ENCODE results near the gene CAPN10. TPM values are rescaled to one million over a fixed set of nuclear protein-coding genes. Genes with fewer than 3 reads are reported as not detected.
"Not testable (repeated sequence)": the region's sequence is repeated elsewhere in the genome, so short reads cannot be mapped to it uniquely, and the experiment has no call there.

CAPN10 gene
- total and polyA plus RNA-seq, 3 experiments from 2014 or later, result 19.5 to 40.5 (median 36.1) TPM

DNA sequence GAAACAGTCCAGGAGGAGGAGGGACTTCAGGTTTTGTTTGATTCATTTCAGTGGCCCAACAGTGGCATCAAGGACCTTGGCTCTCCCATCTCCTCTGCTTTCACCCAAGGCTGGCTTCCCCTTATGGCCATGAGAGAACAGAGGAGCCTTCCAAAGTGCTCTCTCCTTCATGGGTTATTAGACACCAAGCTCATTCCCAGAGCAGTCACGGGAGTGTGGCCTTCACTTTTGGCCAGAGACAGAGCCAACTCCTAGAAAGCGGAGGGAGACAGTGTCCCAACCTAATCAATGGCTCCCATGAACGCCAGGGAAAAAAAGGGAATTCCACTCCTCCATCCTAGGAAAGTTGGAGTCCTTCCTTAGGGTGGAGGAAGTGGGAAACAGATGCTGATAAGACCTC lies 27.2 kb upstream of the CAPN10 start:
- Histone ChIP-seq H3K27ac (ENCODE audit: low read depth, low read length) (no peak overlapping the region), H3K27me3 (ENCODE audit: insufficient read depth, low read length, poor library complexity, severe bottlenecking) (no peaks in the 10 kb centered on the region), H3K4me1 (ENCODE audit: insufficient read depth, low read length) (peaks cover 60% of the 10 kb centered on the region), H3K36me3 (ENCODE audit: insufficient read depth, low read length) (peaks cover 4% of the 10 kb centered on the region), H3K4me3 (ENCODE audit: low read length) (peak overlapping the region; percentile 63), H3K9me3 (ENCODE audit: low read length) (no peaks in the 10 kb centered on the region)
- H3K36me3 Mint-ChIP-seq, result peaks cover 0 to 38% (median 3%) of the 10 kb centered on the region in 3 donors
- POLR2A ChIA-PET, result no interaction called here
- peaks cover 58 to 81% (median 69%) of the 10 kb centered on the region in 3 donors for H3K4me1 Mint-ChIP-seq
- peak overlapping the region; percentile 39 to 97 (median 88) for H3K27ac Mint-ChIP-seq
- H3K9me3 Mint-ChIP-seq, result no peaks in the 10 kb centered on the region
- no peaks in the 10 kb centered on the region for H3K27me3 Mint-ChIP-seq
- DNase-seq, result no peak
- CTCF ChIA-PET, result interaction anchor here (0.7 to 4.8 kb wide), 4 partner anchors 10 to 45 kb away, joined by 3 to 20 read pairs (median 5); partner anchors contain the start of genes CAPN10 and RNPEPL1
- peak overlapping the region; percentile 80 to 95 (median 86) for H3K4me3 Mint-ChIP-seq

DNA sequence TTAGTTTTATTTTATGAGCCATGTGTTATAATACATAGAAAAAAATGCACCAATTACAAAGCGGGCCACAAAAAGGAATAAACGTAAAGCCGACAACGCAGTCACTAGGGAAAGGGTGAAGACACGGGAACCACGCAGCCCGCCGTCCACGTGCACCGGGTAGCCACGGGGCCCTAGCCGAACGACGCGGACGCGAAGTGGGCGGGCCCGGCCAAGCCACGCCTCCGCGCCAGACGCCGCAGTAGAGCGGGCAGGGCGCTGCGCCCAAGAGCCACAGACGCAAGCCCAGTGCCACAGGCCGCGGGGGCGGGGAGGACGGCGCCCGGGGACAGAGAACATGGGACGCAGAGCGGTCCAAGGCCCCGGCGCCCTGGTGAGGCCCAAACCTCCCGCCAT lies 26.5 kb upstream of the CAPN10 start, which contains the start of gene DUSP28:
Gene DUSP28, plus strand, starts transcription at position 274 of the 396 bp plus-strand sequence. CDS start 328 bp downstream, outside the sequence.
- Histone ChIP-seq H3K27me3 (ENCODE audit: insufficient read depth, low read length, poor library complexity, severe bottlenecking) (no peaks in the 10 kb centered on the region), H3K27ac (ENCODE audit: low read depth, low read length) (peak within 1 kb of the TSS; percentile 87), H3K4me3 (ENCODE audit: low read length) (peak within 1 kb of the TSS; percentile 63), H3K9me3 (ENCODE audit: low read length) (no peaks in the 10 kb centered on the region), H3K36me3 (ENCODE audit: insufficient read depth, low read length) (peaks cover 4% of the 10 kb centered on the region), H3K4me1 (ENCODE audit: insufficient read depth, low read length) (peaks cover 68% of the 10 kb centered on the region)
- peak; percentile 84 to 92 (median 91) for DNase-seq
- no peaks in the 10 kb centered on the region for H3K27me3 Mint-ChIP-seq
- POLR2A ChIA-PET, result interaction anchor here (0.7 to 2.4 kb wide), 5 partner anchors 26 to 589 kb away, joined by 3 to 42 read pairs (median 3); partner anchors contain the start of genes CAPN10 and PASK
- CTCF ChIA-PET, result interaction anchor here (1.0 to 4.8 kb wide), 5 partner anchors 9 to 46 kb away, joined by 3 to 20 read pairs (median 14); partner anchors contain the start of gene CAPN10
- H3K4me1 Mint-ChIP-seq, result peaks cover 66 to 86% (median 77%) of the 10 kb centered on the region in 3 donors
- H3K9me3 Mint-ChIP-seq, result no peaks in the 10 kb centered on the region
- peaks cover 0 to 38% (median 7%) of the 10 kb centered on the region in 3 donors for H3K36me3 Mint-ChIP-seq
- H3K27ac Mint-ChIP-seq, result peak within 1 kb of the TSS; percentile 75 to 97 (median 91)
- peak within 1 kb of the TSS; percentile 86 to 95 (median 90) for H3K4me3 Mint-ChIP-seq

DNA sequence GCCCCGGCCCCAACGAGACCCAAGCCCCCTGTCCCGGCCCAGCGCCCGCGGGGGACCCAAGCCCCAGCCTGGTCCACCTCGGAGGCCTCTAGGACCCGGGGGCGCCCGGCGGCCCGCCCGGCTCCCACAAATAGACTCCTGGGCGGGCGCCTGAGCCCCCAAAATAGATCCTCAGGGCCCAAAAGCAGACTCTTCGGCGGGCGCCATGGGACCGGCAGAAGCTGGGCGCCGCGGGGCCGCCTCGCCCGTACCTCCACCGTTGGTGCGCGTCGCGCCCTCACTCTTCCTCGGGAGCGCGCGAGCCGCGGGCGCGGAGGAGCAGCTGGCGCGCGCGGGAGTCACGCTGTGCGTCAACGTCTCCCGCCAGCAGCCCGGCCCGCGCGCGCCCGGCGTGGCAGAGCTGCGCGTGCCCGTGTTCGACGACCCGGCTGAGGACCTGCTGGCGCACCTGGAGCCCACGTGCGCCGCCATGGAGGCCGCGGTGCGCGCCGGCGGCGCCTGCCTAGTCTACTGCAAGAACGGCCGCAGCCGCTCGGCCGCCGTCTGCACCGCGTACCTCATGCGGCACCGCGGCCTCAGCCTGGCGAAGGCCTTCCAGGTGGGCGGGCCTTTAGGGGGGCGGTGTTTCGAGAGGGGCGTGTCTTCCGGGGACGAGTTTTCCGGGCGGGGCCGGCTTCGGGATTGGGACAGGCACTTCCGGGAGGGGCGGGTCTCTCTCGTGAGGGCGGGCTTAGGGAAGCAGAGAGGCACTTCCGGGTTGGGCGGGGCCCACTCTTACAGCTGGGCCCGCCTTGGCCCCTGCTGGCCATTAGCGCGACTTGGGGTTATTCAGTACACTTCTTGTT lies 25.8 kb upstream of the CAPN10 start:
- DNase-seq, result peak; percentile 99 to 100 (median 100)
- Mint-ChIP-seq H3K36me3 (peaks cover 0 to 42% (median 7%) of the 10 kb centered on the region in 3 donors), H3K27me3 (no peaks in the 10 kb centered on the region), H3K27ac (peak overlapping the region; percentile 46 to 97 (median 90)), H3K4me3 (peak overlapping the region; percentile 86 to 95 (median 90)), H3K4me1 (peaks cover 70 to 86% (median 78%) of the 10 kb centered on the region in 3 donors), H3K9me3 (no peaks in the 10 kb centered on the region)
- ChIA-PET CTCF (interaction anchor here (1.0 to 4.8 kb wide), 6 partner anchors 9 to 143 kb away, joined by 3 to 20 read pairs (median 10); partner anchors contain the start of gene CAPN10), POLR2A (interaction anchor here (0.6 to 2.4 kb wide), 9 partner anchors 8 to 1286 kb away, joined by 3 to 42 read pairs (median 4); partner anchors contain the start of genes CAPN10, PASK and RNPEPL1)
- Histone ChIP-seq H3K27me3 (ENCODE audit: insufficient read depth, low read length, poor library complexity, severe bottlenecking) (no peaks in the 10 kb centered on the region), H3K36me3 (ENCODE audit: insufficient read depth, low read length) (peaks cover 4% of the 10 kb centered on the region), H3K9me3 (ENCODE audit: low read length) (no peaks in the 10 kb centered on the region), H3K27ac (ENCODE audit: low read depth, low read length) (peak overlapping the region; percentile 87), H3K4me1 (ENCODE audit: insufficient read depth, low read length) (peaks cover 74% of the 10 kb centered on the region), H3K4me3 (ENCODE audit: low read length) (peak overlapping the region; percentile 63)

DNA sequence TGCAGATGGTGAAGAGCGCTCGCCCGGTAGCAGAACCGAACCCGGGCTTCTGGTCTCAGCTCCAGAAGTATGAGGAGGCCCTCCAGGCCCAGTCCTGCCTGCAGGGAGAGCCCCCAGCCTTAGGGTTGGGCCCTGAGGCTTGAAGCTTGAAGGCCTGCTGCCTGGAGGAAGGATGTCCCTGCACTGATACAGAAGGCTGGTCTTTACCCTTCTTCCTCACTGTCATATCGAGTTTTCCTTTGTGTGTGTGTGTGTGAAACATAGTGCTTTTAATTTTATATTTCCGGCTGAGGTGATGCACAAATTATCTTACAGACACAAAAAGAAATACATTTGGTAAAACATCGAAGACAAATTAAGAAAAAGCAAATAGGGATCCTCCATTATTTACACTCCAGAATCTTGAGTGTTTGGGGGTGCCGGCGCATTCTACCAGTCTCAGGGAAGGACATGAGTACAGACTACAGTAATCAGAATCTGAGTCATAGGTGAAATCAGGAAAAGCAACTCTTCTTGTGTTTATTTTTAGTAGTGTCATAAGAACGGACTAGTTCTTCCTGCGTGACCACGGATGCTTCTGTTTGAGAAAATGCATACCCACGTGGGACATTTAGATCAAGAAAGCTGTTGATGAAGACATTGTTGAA lies 25.1 kb upstream of the CAPN10 start:
- Mint-ChIP-seq H3K4me1 (peaks cover 68 to 86% (median 77%) of the 10 kb centered on the region in 3 donors), H3K9me3 (no peaks in the 10 kb centered on the region), H3K4me3 (peak overlapping the region; percentile 86 to 95 (median 90)), H3K27ac (peak overlapping the region; percentile 46 to 97 (median 90)), H3K36me3 (peaks cover 0 to 40% (median 7%) of the 10 kb centered on the region in 3 donors), H3K27me3 (no peaks in the 10 kb centered on the region)
- ChIA-PET POLR2A (interaction anchor here (0.6 to 2.4 kb wide), 8 partner anchors 7 to 1287 kb away, joined by 3 to 42 read pairs (median 5); partner anchors contain the start of genes CAPN10 and RNPEPL1), CTCF (interaction anchor here (1.0 to 4.8 kb wide), 6 partner anchors 8 to 142 kb away, joined by 3 to 20 read pairs (median 10); partner anchors contain the start of gene CAPN10)
- H3K4me3 ChIP-seq (ENCODE audit: low read length), result peak overlapping the region; percentile 63
- no peaks in the 10 kb centered on the region for H3K27me3 ChIP-seq (ENCODE audit: insufficient read depth, low read length, poor library complexity, severe bottlenecking)
- DNase-seq, result peak in 1 of 5 donors; percentile 50
- no peaks in the 10 kb centered on the region for H3K9me3 ChIP-seq (ENCODE audit: low read length)
- H3K27ac ChIP-seq (ENCODE audit: low read depth, low read length), result peak overlapping the region; percentile 87
- peaks cover 4% of the 10 kb centered on the region for H3K36me3 ChIP-seq (ENCODE audit: insufficient read depth, low read length)
- H3K4me1 ChIP-seq (ENCODE audit: insufficient read depth, low read length), result peaks cover 79% of the 10 kb centered on the region

DNA sequence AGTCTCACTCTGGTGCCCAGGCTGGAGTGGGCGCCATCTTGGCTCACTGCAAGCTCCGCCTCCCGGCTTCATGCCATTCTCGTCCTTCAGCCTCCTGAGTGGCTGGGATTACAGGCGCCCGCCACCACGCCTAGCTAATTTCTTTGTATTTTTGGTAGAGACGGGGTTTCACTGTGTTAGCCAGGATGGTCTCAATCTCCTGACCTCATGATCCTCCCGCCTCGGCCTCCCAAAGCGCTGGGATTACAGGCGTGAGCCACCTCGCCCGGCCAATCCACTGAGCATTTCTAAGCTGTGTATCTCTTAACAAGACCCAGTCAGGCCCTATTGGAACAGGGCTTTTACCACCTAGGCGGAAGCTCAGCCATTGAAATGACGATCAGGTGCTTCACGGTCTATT lies 23.3 kb upstream of the CAPN10 start:
- Mint-ChIP-seq H3K4me1 (peaks cover 69 to 88% (median 79%) of the 10 kb centered on the region in 3 donors), H3K27ac (peak overlapping the region in 3 of 8 donors; percentile 78 to 99 (median 80)), H3K36me3 (peaks cover 0 to 38% (median 7%) of the 10 kb centered on the region in 3 donors), H3K4me3 (peak overlapping the region in 5 of 7 donors; percentile 44 to 98 (median 62))
- not testable (repeated sequence) for H3K27me3 ChIP-seq (ENCODE audit: insufficient read depth, low read length, poor library complexity, severe bottlenecking); DNase-seq; H3K4me3 ChIP-seq (ENCODE audit: low read length); H3K9me3 Mint-ChIP-seq; H3K27me3 Mint-ChIP-seq; H3K27ac ChIP-seq (ENCODE audit: low read depth, low read length); H3K9me3 ChIP-seq (ENCODE audit: low read length); H3K36me3 ChIP-seq (ENCODE audit: insufficient read depth, low read length)
- ChIA-PET POLR2A (interaction anchor here (5.5 kb wide), 1 partner anchor 23 kb away, joined by 99 read pairs; the partner anchor contains the start of gene CAPN10), CTCF (interaction anchor here (2.0 to 4.9 kb wide), 3 partner anchors 16 to 50 kb away, joined by 8 to 39 read pairs (median 10); partner anchors contain the start of gene CAPN10)
- peaks cover 81% of the 10 kb centered on the region for H3K4me1 ChIP-seq (ENCODE audit: insufficient read depth, low read length)

DNA sequence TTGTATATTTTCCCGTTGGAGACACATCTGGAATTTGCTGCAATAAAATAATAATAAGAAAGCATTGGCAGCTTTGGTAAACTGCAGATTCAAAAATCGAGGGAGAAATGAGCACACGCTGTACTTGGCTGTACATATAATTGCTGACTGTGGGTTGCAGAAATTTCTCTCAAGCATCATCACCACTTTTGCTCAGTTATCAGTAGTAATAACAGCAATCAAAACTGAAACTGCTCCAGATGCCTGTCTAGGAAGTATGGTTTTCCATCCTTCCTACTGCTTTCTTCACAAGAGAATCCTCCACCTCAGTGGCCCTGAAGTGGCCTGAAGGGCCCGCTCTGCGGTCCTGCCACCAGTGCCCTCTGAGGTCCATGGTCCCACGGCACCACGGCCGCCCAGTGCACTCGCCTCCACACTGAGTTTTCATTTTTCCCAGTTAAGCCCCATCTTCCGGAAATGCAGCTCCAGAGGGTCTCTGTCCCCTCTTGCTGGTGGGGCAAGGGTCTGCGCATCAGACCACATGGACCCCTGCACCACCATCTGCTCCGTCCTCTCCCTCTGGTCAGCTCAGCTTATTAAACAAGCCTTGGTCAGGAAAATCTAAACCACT lies 22.5 kb upstream of the CAPN10 start:
- Histone ChIP-seq H3K27ac (ENCODE audit: low read depth, low read length) (peak overlapping the region; percentile 91), H3K36me3 (ENCODE audit: insufficient read depth, low read length) (peaks cover 4% of the 10 kb centered on the region), H3K9me3 (ENCODE audit: low read length) (no peaks in the 10 kb centered on the region), H3K27me3 (ENCODE audit: insufficient read depth, low read length, poor library complexity, severe bottlenecking) (no peaks in the 10 kb centered on the region), H3K4me3 (ENCODE audit: low read length) (peak overlapping the region; percentile 96), H3K4me1 (ENCODE audit: insufficient read depth, low read length) (peaks cover 73% of the 10 kb centered on the region)
- Mint-ChIP-seq H3K27ac (peak overlapping the region; percentile 91 to 99 (median 98)), H3K9me3 (no peaks in the 10 kb centered on the region), H3K4me3 (peak overlapping the region; percentile 90 to 98 (median 95)), H3K36me3 (peaks cover 0 to 33% (median 7%) of the 10 kb centered on the region in 3 donors), H3K27me3 (no peaks in the 10 kb centered on the region), H3K4me1 (peaks cover 60 to 80% (median 71%) of the 10 kb centered on the region in 3 donors)
- ChIA-PET CTCF (interaction anchor here (2.0 to 4.9 kb wide), 4 partner anchors 16 to 58 kb away, joined by 8 to 39 read pairs (median 17); partner anchors contain the start of gene CAPN10), POLR2A (interaction anchor here (5.3 to 5.5 kb wide), 2 partner anchors 16 to 22 kb away, joined by 38 to 99 read pairs; partner anchors contain the start of gene CAPN10)
- no peak for DNase-seq

Data from CD8-positive, alpha-beta memory T cell (primary cell).